GM12801 (cell line): ENCODE results near the gene ZC3HAV1.

Source experiments
- CTCF ChIP-seq: IDR thresholded peaks from one replicate; pipeline ENCODE4 v1.5.1; 2011; ENCODE audit warnings: control low read depth; ENCODE audit not compliant: insufficient read length; ENCODE audit errors: extremely low read depth

Gene ZC3HAV1

GRCh38 chr7:139016931-139017511 is 92.5 kb downstream of the ZC3HAV1 start:
- no peak for TF ChIP-seq CTCF

GRCh38 chr7:139011373-139011772 is 98.1 kb downstream of the ZC3HAV1 start:
- TF ChIP-seq CTCF: no peak

- no peak for TF ChIP-seq CTCF
These were observed 105.0 kb downstream of the ZC3HAV1 start for GRCh38 chr7:139004321-139005090.

DNA sequence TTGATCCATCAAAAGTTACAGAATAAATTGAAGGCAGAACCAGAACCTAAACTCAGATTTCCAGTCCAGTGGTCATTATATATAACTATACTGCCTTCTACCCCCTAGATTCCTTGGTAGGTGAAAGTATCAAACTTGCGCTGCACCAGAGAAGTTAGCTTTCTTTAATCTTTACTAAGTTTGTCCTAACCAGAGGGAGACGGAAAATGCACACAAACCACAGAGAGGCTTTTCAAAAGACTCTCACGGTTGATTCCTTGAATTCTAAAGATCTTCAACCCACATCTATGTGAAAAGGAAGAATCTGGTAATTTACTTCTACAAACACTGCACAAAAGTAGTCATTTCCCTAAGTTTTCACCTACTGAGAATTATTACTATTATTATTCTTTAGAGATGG is 110.1 kb downstream of the ZC3HAV1 start:
- TF ChIP-seq CTCF: no peak
